Thoracic aorta (tissue), 2 donors: Measurements from ENCODE around the gene MID1. TPM values are rescaled to one million over a fixed set of nuclear protein-coding genes. Genes with fewer than 3 reads are reported as not detected.

ENCODE experiments used
- ATAC-seq: fragments of 150-250 bp; one replicate; pipeline ENCODE4 v1.8.0; 2017; ENCODE audit warnings: low read depth; ENCODE audit not compliant: insufficient number of reproducible peaks, low FRiP score
- DNase-seq: peaks from one replicate; pipeline ENCODE4 v3.0.0-alpha.2; 2020; ENCODE audit warnings: low spot score
- H3K27ac ChIP-seq, 2 donors: fragments of 200-600 bp; sonication (generic); 1 replicate in 1 of 2; 2 replicates in 1 of 2; pipeline ENCODE4 v1.5.1; 2016; ENCODE audit warnings: mild to moderate bottlenecking in 2 of 2, moderate library complexity in 2 of 2
- H3K27me3 ChIP-seq: fragments of 200-600 bp; sonication (generic); replicated peaks from 2 replicates; pipeline ENCODE4 v1.6.0; 2016; ENCODE audit warnings: mild to moderate bottlenecking; ENCODE audit not compliant: insufficient read depth
- H3K36me3 ChIP-seq: fragments of 200-600 bp; sonication (generic); one replicate; pipeline ENCODE4 v1.5.1; 2016
- H3K4me1 ChIP-seq, 2 donors: fragments of 200-600 bp; sonication (generic); 1 replicate in 1 of 2; 2 replicates in 1 of 2; pipeline versions ENCODE4 v1.5.1 to v1.6.0; 2016; ENCODE audit warnings: low read depth in 2 of 2, mild to moderate bottlenecking in 1 of 2; ENCODE audit not compliant: control insufficient read depth in 1 of 2
- H3K4me3 ChIP-seq: fragments of 200-600 bp; sonication (generic); 2 replicates; pipeline ENCODE4 v1.5.1; 2016; ENCODE audit warnings: mild to moderate bottlenecking
- H3K9me3 ChIP-seq: fragments of 200-600 bp; sonication (generic); 2 replicates; pipeline ENCODE4 v1.5.1; 2016
- total RNA-seq, 2 donors: library from RNA; depleted of rRNA; stranded (reverse); fragments of >200 nt; gene quantifications; one replicate each; pipeline versions ENCODE4 v1.1.0 to v1.2.3, GENCODE V29; 2016
- TF ChIP-seq, protein P1 (sequence below): fragments of 200-600 bp; sonication (generic); IDR thresholded peaks from one replicate; pipeline ENCODE4 v1.5.1; 2019; ENCODE audit warnings: antibody characterized with exemption

The MID1 gene
- total RNA-seq, 2 donors from 2014 or later: 37.0 to 37.7 TPM

DNA sequence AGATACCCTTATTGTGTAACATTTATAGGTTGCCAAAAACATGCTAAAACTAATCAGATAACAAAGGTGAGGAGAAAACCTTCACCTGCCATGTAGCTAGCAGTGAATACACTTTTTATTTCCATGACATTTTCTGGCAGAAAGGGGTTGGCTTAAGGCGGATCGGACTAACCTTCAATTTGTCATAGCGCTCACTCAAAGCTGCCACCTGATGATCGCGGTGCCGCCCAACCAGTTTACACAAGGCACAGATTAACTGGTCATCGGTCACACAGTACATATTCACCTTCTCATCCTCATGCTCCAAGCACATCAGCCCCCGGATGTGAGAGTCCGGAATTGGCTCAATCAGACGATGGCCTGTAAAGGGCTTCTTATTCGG is 53.7 kb downstream of the MID1 start:
- ATAC-seq (no peak), DNase-seq (no peak)
- no peak overlapping the region for H3K4me3 ChIP-seq
- TF ChIP-seq, protein P1, sequence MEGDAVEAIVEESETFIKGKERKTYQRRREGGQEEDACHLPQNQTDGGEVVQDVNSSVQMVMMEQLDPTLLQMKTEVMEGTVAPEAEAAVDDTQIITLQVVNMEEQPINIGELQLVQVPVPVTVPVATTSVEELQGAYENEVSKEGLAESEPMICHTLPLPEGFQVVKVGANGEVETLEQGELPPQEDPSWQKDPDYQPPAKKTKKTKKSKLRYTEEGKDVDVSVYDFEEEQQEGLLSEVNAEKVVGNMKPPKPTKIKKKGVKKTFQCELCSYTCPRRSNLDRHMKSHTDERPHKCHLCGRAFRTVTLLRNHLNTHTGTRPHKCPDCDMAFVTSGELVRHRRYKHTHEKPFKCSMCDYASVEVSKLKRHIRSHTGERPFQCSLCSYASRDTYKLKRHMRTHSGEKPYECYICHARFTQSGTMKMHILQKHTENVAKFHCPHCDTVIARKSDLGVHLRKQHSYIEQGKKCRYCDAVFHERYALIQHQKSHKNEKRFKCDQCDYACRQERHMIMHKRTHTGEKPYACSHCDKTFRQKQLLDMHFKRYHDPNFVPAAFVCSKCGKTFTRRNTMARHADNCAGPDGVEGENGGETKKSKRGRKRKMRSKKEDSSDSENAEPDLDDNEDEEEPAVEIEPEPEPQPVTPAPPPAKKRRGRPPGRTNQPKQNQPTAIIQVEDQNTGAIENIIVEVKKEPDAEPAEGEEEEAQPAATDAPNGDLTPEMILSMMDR: no peak
- H3K36me3 ChIP-seq: no peaks in the 10 kb centered on the region
- no peaks in the 10 kb centered on the region for H3K4me1 ChIP-seq
- no peaks in the 10 kb centered on the region for H3K9me3 ChIP-seq
- no peaks in the 10 kb centered on the region for H3K27me3 ChIP-seq
- no peak overlapping the region for H3K27ac ChIP-seq

DNA sequence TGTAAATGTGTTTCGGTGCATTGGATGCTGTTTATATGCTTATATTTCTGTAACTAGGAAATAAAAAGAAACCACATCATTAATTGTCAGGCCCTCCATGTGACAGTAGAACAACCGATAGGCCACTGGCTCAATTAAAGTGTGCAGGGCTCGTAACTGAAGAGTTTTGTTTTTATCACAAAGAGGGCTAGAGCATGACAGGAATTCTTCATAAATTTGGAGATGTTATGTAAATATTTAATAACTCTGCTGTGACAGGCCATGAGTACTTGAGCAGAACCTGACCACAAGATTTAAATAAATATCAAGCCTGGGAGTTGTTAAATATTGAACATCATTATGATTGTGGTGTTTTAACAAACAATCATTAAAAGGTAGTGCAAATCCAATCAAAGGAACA is 55.9 kb downstream of the MID1 start:
- Histone ChIP-seq H3K9me3 (no peaks in the 10 kb centered on the region), H3K4me1 (no peaks in the 10 kb centered on the region), H3K27me3 (no peaks in the 10 kb centered on the region), H3K27ac (no peak overlapping the region), H3K4me3 (no peak overlapping the region), H3K36me3 (no peaks in the 10 kb centered on the region)
- ATAC-seq (no peak), DNase-seq (no peak)
- TF ChIP-seq, protein P1: no peak

DNA sequence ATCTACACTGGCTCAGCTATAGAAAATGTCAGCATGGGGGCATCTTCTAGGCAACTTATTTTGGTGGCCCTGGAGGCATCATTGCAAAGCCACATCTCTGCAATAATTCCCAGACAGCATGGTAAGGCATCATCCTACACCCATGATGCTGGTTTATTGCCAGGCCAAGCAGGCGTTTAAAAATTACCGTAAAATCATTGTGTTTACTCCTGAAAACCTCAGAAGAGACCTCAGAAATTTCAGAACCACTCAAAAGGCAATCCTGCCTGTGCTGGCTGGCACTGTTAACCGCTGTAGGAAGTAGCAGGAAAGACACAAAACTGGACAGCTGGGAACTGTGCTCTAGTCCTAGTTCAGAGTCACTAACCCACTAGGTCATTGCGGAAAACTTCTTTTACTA is 63.2 kb downstream of the MID1 start:
- ATAC-seq (no peak), DNase-seq (no peak)
- TF ChIP-seq, protein P1: no peak
- Histone ChIP-seq H3K27ac (no peak overlapping the region), H3K36me3 (no peaks in the 10 kb centered on the region), H3K27me3 (no peaks in the 10 kb centered on the region), H3K4me3 (no peak overlapping the region), H3K4me1 (no peaks in the 10 kb centered on the region), H3K9me3 (no peaks in the 10 kb centered on the region)

DNA sequence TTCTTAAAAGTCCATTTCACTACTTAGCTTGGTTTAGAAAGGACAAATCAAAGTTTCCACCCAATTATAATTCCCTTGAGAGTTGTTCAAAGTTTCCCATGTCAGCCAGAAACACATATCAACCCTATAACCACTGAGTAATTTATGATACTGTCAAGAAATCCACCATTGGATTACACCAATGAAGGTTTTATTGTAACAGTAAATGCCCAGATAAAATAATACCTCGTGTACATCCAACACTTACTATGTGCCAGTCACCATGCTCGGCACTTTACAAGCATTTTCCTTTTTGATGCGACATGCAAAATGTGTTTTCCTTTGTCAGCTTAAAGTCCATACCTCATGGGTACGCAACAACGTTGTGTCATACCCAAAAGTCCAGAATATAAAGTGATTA is 64.0 kb downstream of the MID1 start:
- no peak overlapping the region for H3K27ac ChIP-seq
- H3K27me3 ChIP-seq: no peaks in the 10 kb centered on the region
- H3K4me3 ChIP-seq: no peak overlapping the region
- ATAC-seq (no peak), DNase-seq (no peak)
- TF ChIP-seq, protein P1: no peak
- no peaks in the 10 kb centered on the region for H3K4me1 ChIP-seq
- H3K9me3 ChIP-seq: no peaks in the 10 kb centered on the region
- H3K36me3 ChIP-seq: no peaks in the 10 kb centered on the region

DNA sequence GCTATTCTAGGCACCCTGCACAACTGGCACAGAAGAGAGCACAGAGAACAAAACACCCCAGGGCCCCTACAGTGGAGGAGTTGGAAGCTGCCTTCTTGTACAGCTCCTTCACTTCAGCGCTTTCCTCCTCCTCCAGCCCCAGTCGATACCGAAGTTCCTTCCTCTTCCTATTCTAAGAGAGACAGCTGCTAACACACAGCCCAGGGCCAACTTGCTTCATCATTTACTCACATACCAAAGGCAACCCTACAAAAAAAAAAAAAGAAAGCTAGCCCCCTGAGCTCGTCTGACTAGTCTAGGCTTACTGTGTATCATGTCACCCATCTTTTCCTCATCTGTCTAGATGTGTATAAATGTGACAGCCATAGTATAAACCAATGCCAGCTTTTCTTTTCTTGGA is 64.5 kb downstream of the MID1 start:
- Histone ChIP-seq H3K4me3 (no peak overlapping the region), H3K36me3 (no peaks in the 10 kb centered on the region), H3K4me1 (no peaks in the 10 kb centered on the region), H3K27me3 (no peaks in the 10 kb centered on the region), H3K27ac (no peak overlapping the region), H3K9me3 (no peaks in the 10 kb centered on the region)
- DNase-seq (no peak), ATAC-seq (no peak)
- TF ChIP-seq, protein P1: no peak
